ENCODE results near the gene FOXM1. TPM values are rescaled to one million over a fixed set of nuclear protein-coding genes. Genes with fewer than 3 reads are reported as not detected.

The FOXM1 gene
- total and polyA plus RNA-seq, 2 of the 13 experiments (the other 11 are each of a cell fraction or from before 2014, with no cell fraction given): 17.1 to 25.9 TPM

GRCh38 chr12:2812290-2813213, 64.4 kb downstream of the FOXM1 start, which contains the start of gene ITFG2 (continued):
- no peak for TF ChIP-seq ZNF646 (CRISPR knock-in tag; IDR thresholded peaks at IDR 0.05)
- TF ChIP-seq GFI1 (CRISPR knock-in tag; IDR thresholded peaks at IDR 0.05; ENCODE audit: borderline replicate concordance): peak; percentile 85
- TF ChIP-seq ZBTB38 (CRISPR knock-in tag; IDR thresholded peaks at IDR 0.05): peak; percentile 87; the same call in 1 of the 2 replicates
- peak; percentile 62; the same call in 1 of the 2 replicates for TF ChIP-seq JUN (CRISPR knock-in tag; IDR thresholded peaks at IDR 0.05)
- no peak for TF ChIP-seq KDM1A (CRISPR knock-in tag; IDR thresholded peaks at IDR 0.05)
- TF ChIP-seq, protein P1, sequence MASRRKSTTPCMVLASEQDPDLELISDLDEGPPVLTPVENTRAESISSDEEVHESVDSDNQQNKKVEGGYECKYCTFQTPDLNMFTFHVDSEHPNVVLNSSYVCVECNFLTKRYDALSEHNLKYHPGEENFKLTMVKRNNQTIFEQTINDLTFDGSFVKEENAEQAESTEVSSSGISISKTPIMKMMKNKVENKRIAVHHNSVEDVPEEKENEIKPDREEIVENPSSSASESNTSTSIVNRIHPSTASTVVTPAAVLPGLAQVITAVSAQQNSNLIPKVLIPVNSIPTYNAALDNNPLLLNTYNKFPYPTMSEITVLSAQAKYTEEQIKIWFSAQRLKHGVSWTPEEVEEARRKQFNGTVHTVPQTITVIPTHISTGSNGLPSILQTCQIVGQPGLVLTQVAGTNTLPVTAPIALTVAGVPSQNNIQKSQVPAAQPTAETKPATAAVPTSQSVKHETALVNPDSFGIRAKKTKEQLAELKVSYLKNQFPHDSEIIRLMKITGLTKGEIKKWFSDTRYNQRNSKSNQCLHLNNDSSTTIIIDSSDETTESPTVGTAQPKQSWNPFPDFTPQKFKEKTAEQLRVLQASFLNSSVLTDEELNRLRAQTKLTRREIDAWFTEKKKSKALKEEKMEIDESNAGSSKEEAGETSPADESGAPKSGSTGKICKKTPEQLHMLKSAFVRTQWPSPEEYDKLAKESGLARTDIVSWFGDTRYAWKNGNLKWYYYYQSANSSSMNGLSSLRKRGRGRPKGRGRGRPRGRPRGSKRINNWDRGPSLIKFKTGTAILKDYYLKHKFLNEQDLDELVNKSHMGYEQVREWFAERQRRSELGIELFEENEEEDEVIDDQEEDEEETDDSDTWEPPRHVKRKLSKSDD (CRISPR knock-in tag; IDR thresholded peaks at IDR 0.05; ENCODE audit: low read depth): no peak
- peak; percentile 58; the same call in 1 of the 2 replicates for TF ChIP-seq ZNF367 (CRISPR knock-in tag; IDR thresholded peaks at IDR 0.05; ENCODE audit: borderline replicate concordance)
- TF ChIP-seq U2AF2 (IDR thresholded peaks at IDR 0.05; ENCODE audit: low read depth, low read length): no peak; the same call in 1 of the 2 replicates
- TF ChIP-seq ZNF292 (CRISPR knock-in tag; IDR thresholded peaks at IDR 0.05; ENCODE audit: borderline replicate concordance, low read depth): no peak
- TF ChIP-seq MIER3 (CRISPR knock-in tag; IDR thresholded peaks at IDR 0.05; ENCODE audit: borderline replicate concordance): peak; percentile 85
- peak; percentile 53; the same call in 1 of the 2 replicates for TF ChIP-seq MYPOP (CRISPR knock-in tag; IDR thresholded peaks at IDR 0.05)
- peak; percentile 85; the same call in 1 of the 2 replicates for TF ChIP-seq XBP1 (CRISPR knock-in tag; IDR thresholded peaks at IDR 0.05)
- peak; percentile 79; the same call in 1 of the 2 replicates for TF ChIP-seq CBX5 (CRISPR knock-in tag; IDR thresholded peaks at IDR 0.05; ENCODE audit: borderline replicate concordance)
- TF ChIP-seq NFE2L1 (CRISPR knock-in tag; IDR thresholded peaks at IDR 0.05; ENCODE audit: borderline replicate concordance): no peak; the same call in 1 of the 2 replicates
- TF ChIP-seq ZFYVE20 (CRISPR knock-in tag; IDR thresholded peaks at IDR 0.05; ENCODE audit: borderline replicate concordance, low read depth): no peak
- TF ChIP-seq ZNF784 (CRISPR knock-in tag; IDR thresholded peaks at IDR 0.05; ENCODE audit: borderline replicate concordance): peak; percentile 83; the same call in 1 of the 2 replicates
